PC-3 (cell line): ENCODE results near the gene TSSK2. TPM values are rescaled to one million over a fixed set of nuclear protein-coding genes. Genes with fewer than 3 reads are reported as not detected.

Source experiments
- ATAC-seq: fragments of 200-7000 bp; cut with Tn5 transposase; 2 replicates; pipeline ENCODE4 v1.9.1; 2020; ENCODE audit warnings: mild to moderate bottlenecking, moderate library complexity
- BruUV-seq: library from RNA; stranded (reverse); fragments of 400-500 nt; replicated peaks from 2 replicates; lab custom pipeline; 2021; lab: Mats Ljungman, UMichigan
- CTCF ChIA-PET: fragments of 300-600 bp; sonication (Branson Sonifier 250); formaldehyde crosslinking; loops from one replicate; lab custom pipeline; 2022; ENCODE audit warnings: antibody characterized with exemption; lab: Charles Lee
- POLR2A ChIA-PET: fragments of 300-600 bp; sonication (Branson Sonifier 250); formaldehyde crosslinking; loops from one replicate; lab custom pipeline; 2022; ENCODE audit warnings: antibody characterized with exemption; ENCODE audit not compliant: unreplicated experiment; lab: Charles Lee
- DNase-seq: peaks from one replicate; pipeline ENCODE4 v3.0.0-alpha.2; 2015
- H2AFZ ChIP-seq: fragments of 300-600 bp; sonication (generic); 2 replicates; pipeline ENCODE4 v1.6.0; 2016; ENCODE audit warnings: antibody characterized with exemption, low read length
- H3F3A ChIP-seq: fragments of 300-600 bp; sonication (generic); one replicate; pipeline ENCODE4 v1.6.0; 2017; ENCODE audit warnings: antibody characterized with exemption, low read length, control low read depth, mild to moderate bottlenecking; ENCODE audit not compliant: unreplicated experiment
- H3K27ac ChIP-seq: fragments of 300-600 bp; sonication (generic); 2 replicates; pipeline ENCODE4 v1.5.1; 2016; ENCODE audit warnings: mild to moderate bottlenecking, low read length
- H3K27me3 ChIP-seq: fragments of 300-600 bp; sonication (generic); 2 replicates; pipeline ENCODE4 v1.6.1; 2016; ENCODE audit warnings: low read length, mixed read lengths
- H3K36me3 ChIP-seq: fragments of 300-600 bp; sonication (generic); 2 replicates; pipeline ENCODE4 v1.6.1; 2016; ENCODE audit warnings: low read depth, mixed run types, low read length, mixed read lengths
- H3K4me1 ChIP-seq: fragments of 300-600 bp; sonication (generic); 2 replicates; pipeline ENCODE4 v1.5.1; 2016; ENCODE audit warnings: low read length; ENCODE audit not compliant: insufficient read depth
- H3K4me2 ChIP-seq: fragments of 300-600 bp; sonication (generic); 2 replicates; pipeline ENCODE4 v1.6.0; 2016; ENCODE audit warnings: low read length
- H3K4me3 ChIP-seq: fragments of 300-600 bp; sonication (generic); 2 replicates; pipeline ENCODE4 v1.5.1; 2016; ENCODE audit warnings: mild to moderate bottlenecking, low read length, mixed read lengths
- H3K79me2 ChIP-seq: fragments of 300-600 bp; sonication (generic); 2 replicates; pipeline ENCODE4 v1.6.1; 2017; ENCODE audit warnings: low read length, mixed read lengths
- H3K9ac ChIP-seq: fragments of 300-600 bp; sonication (generic); 2 replicates; pipeline ENCODE4 v1.6.0; 2016; ENCODE audit warnings: mild to moderate bottlenecking, low read length
- H3K9me2 ChIP-seq: fragments of 300-600 bp; sonication (generic); replicated peaks from 2 replicates; pipeline ENCODE4 v1.6.1; 2016; ENCODE audit warnings: mixed run types, low read length, mixed read lengths
- H3K9me3 ChIP-seq: fragments of 300-600 bp; sonication (generic); 2 replicates; pipeline ENCODE4 v1.6.1; 2016; ENCODE audit warnings: low read length, mixed read lengths
- H4K20me1 ChIP-seq: fragments of 300-600 bp; sonication (generic); 2 replicates; pipeline ENCODE4 v1.6.1; 2016; ENCODE audit warnings: low read length, mixed read lengths
- EZH2 ChIP-seq: fragments of 300-600 bp; sonication (generic); IDR thresholded peaks from one replicate; pipeline ENCODE4 v1.6.1; 2017; ENCODE audit warnings: antibody characterized with exemption, mild to moderate bottlenecking, low read length; ENCODE audit not compliant: unreplicated experiment
- EZH2phosphoT487 ChIP-seq: fragments of 300-600 bp; sonication (generic); IDR thresholded peaks from 2 replicates; pipeline ENCODE4 v1.6.1; 2018; ENCODE audit warnings: mild to moderate bottlenecking, antibody characterized with exemption, low read length, borderline replicate concordance
- intact Hi-C: fragments of 100-400 bp; cut with micrococcal nuclease; formaldehyde crosslinking; loops from 2 replicates; pipeline ENCODE4 v1.9.0; 2023
- total RNA-seq: library from RNA; depleted of rRNA; stranded (reverse); fragments of >200 nt; gene quantifications from 2 replicates; pipeline ENCODE4 v1.2.3, GENCODE V29; 2014
- TF ChIP-seq, protein P1 (sequence below): fragments of 300-600 bp; sonication (generic); conservative IDR thresholded peaks from 2 replicates; pipeline ENCODE4 v1.5.1; 2017; ENCODE audit warnings: antibody characterized with exemption, low read depth, mild to moderate bottlenecking, low read length

The TSSK2 gene
- total RNA-seq, 1 experiment from 2014 or later = not detected

- TF ChIP-seq EZH2phosphoT487 = no peak
- no peaks in the 10 kb centered on the region for H3K9me2 ChIP-seq
- peaks cover 49% of the 10 kb centered on the region; the same call in 1 of the 2 replicates for H4K20me1 ChIP-seq
- no peak overlapping the region for H3K4me2 ChIP-seq
- peaks cover 8% of the 10 kb centered on the region; the same call in 1 of the 2 replicates for H3K4me1 ChIP-seq
- intact Hi-C loops = no loop called here
- H3F3A ChIP-seq = no peaks in the 10 kb centered on the region
- BruUV-seq = no TSS peak
- peaks cover 84% of the 10 kb centered on the region for H3K79me2 ChIP-seq
- H3K9me3 ChIP-seq = no peaks in the 10 kb centered on the region
- H3K4me3 ChIP-seq = no peak overlapping the region
- no peak overlapping the region for H3K9ac ChIP-seq
- ChIA-PET POLR2A (no interaction called here), CTCF (no interaction called here)
- H3K27me3 ChIP-seq = no peaks in the 10 kb centered on the region
- no peak overlapping the region for H2AFZ ChIP-seq
- H3K27ac ChIP-seq = no peak overlapping the region
- H3K36me3 ChIP-seq = no peaks in the 10 kb centered on the region
- ATAC-seq (no peak), DNase-seq (no peak)
These were observed 21.0 kb upstream of the TSSK2 start for GRCh38 chr22:19110064-19110458.

DNA sequence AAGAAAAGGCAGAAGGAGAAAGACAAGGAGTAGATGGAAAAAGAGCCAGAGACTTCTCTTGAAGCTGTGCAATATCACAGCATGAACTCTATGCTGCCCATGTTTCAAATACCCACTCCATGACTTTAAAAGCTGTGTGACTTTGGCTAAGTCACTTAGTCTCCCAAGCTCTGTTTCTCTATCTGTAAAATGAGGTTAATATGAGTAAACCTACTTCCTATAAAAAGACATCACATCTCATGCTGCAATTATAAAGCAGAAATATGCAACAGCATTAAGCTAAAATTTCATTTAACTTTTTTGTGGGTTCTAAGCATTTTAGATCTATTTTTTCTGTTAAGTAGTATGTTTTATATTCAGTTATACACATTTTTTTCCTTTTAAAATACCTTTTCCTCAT lies 20.5 kb upstream of the TSSK2 start:
- peaks cover 8% of the 10 kb centered on the region; the same call in 1 of the 2 replicates for H3K4me1 ChIP-seq
- no peaks in the 10 kb centered on the region for H3K9me2 ChIP-seq
- no peaks in the 10 kb centered on the region for H3F3A ChIP-seq
- no peaks in the 10 kb centered on the region for H3K9me3 ChIP-seq
- no peak overlapping the region for H3K27ac ChIP-seq
- H3K9ac ChIP-seq = no peak overlapping the region
- intact Hi-C loops = no loop called here
- DNase-seq = no peak
- no peak overlapping the region for H3K4me3 ChIP-seq
- H4K20me1 ChIP-seq = peaks cover 55% of the 10 kb centered on the region; the same call in 1 of the 2 replicates
- peaks cover 84% of the 10 kb centered on the region for H3K79me2 ChIP-seq
- TF ChIP-seq EZH2phosphoT487 (no peak), EZH2 (no peak)
- TF ChIP-seq, protein P1, sequence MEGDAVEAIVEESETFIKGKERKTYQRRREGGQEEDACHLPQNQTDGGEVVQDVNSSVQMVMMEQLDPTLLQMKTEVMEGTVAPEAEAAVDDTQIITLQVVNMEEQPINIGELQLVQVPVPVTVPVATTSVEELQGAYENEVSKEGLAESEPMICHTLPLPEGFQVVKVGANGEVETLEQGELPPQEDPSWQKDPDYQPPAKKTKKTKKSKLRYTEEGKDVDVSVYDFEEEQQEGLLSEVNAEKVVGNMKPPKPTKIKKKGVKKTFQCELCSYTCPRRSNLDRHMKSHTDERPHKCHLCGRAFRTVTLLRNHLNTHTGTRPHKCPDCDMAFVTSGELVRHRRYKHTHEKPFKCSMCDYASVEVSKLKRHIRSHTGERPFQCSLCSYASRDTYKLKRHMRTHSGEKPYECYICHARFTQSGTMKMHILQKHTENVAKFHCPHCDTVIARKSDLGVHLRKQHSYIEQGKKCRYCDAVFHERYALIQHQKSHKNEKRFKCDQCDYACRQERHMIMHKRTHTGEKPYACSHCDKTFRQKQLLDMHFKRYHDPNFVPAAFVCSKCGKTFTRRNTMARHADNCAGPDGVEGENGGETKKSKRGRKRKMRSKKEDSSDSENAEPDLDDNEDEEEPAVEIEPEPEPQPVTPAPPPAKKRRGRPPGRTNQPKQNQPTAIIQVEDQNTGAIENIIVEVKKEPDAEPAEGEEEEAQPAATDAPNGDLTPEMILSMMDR = no peak
- no peak overlapping the region for H3K4me2 ChIP-seq
- no peak overlapping the region for H2AFZ ChIP-seq
- ChIA-PET POLR2A (no interaction called here), CTCF (no interaction called here)
- no TSS peak for BruUV-seq
- H3K27me3 ChIP-seq = no peaks in the 10 kb centered on the region
- no peaks in the 10 kb centered on the region for H3K36me3 ChIP-seq
- no peak for ATAC-seq

DNA sequence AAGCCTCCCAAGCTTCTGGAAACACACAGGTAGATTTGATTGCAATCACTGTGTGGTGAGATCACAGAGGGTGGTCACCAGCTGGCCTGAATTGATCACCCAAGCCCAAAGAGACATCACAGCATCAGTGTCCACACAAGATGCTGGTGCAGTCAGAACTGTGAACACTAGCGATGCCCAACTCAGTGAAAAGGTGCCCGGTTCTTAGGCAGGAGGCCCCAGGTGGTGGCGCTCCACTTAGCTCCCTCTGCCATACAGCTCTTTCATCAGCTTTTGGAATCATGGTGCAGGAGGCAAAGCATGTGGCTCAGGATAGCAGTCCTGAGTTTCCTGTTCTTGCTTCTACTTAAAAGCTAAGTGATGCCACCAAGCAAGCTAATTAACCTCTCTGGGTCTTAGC lies 20.0 kb upstream of the TSSK2 start:
- ChIA-PET CTCF (no interaction called here), POLR2A (no interaction called here)
- no peak for ATAC-seq

More for the DNA sequence above, 20.0 kb upstream of the TSSK2 start:
- H3K4me1 ChIP-seq = peaks cover 8% of the 10 kb centered on the region; the same call in 1 of the 2 replicates
- no peaks in the 10 kb centered on the region for H3F3A ChIP-seq
- no TSS peak for BruUV-seq
- no peak overlapping the region for H2AFZ ChIP-seq
- H3K27me3 ChIP-seq = no peaks in the 10 kb centered on the region
- intact Hi-C loops = no loop called here
- no peak overlapping the region for H3K4me2 ChIP-seq
- no peaks in the 10 kb centered on the region for H3K36me3 ChIP-seq
- no peaks in the 10 kb centered on the region for H3K9me3 ChIP-seq
- TF ChIP-seq EZH2phosphoT487 (no peak), EZH2 (no peak)
- TF ChIP-seq, protein P1 = 0 out of 2 replicates have a peak, but pooled peaks have one; percentile 13
- H3K79me2 ChIP-seq = peaks cover 84% of the 10 kb centered on the region
- DNase-seq = no peak
- H3K9me2 ChIP-seq = no peaks in the 10 kb centered on the region
- peaks cover 55% of the 10 kb centered on the region; the same call in 1 of the 2 replicates for H4K20me1 ChIP-seq
- H3K9ac ChIP-seq = no peak overlapping the region
- H3K27ac ChIP-seq = no peak overlapping the region
- no peak overlapping the region for H3K4me3 ChIP-seq
